HCT116 (cell line): ENCODE data around the gene MIA. TPM values are rescaled to one million over a fixed set of nuclear protein-coding genes. Genes with fewer than 3 reads are reported as not detected.

Source experiments
- ATAC-seq: fragments of 200-7000 bp; cut with Tn5 transposase; 2 replicates; pipeline ENCODE4 v1.9.1; 2020; ENCODE audit warnings: mild to moderate bottlenecking, moderate library complexity
- BruUV-seq: library from RNA; stranded (reverse); fragments of 400-500 nt; replicated peaks from 2 replicates; lab custom pipeline; 2021; lab: Mats Ljungman, UMichigan
- CTCF ChIA-PET: fragments of 300-600 bp; sonication (Branson Sonifier 250); formaldehyde crosslinking; loops from one replicate; lab custom pipeline; 2021; ENCODE audit warnings: antibody characterized with exemption; lab: Charles Lee
- POLR2A ChIA-PET: fragments of 300-600, 350-600 bp; sonication (Branson Sonifier 250); formaldehyde crosslinking; loops from one replicate; lab custom pipeline; 2021; ENCODE audit warnings: antibody characterized with exemption; lab: Charles Lee
- RAD21 ChIA-PET, 2 experiments: fragments of 300-600 bp; sonication (Branson Sonifier 250); formaldehyde crosslinking; loops; one replicate each; lab custom pipeline; 2023; ENCODE audit warnings: low total read pairs in 2 of 2; ENCODE audit not compliant: uncharacterized antibody in 2 of 2, unreplicated experiment in 2 of 2, low non-redundant PET in 1 of 2; lab: Charles Lee
- DNase-seq: peaks from one replicate; pipeline ENCODE4 v3.0.0-alpha.2; 2010; ENCODE audit warnings: low read depth, low spot score
- H2AFZ ChIP-seq: fragments of 200-600 bp; shearing (Covaris generic), sonication (generic); 2 replicates; pipeline ENCODE4 v1.6.1; 2017; ENCODE audit warnings: low read depth, mixed run types, mixed read lengths, antibody characterized with exemption, low read length; ENCODE audit not compliant: poor library complexity, severe bottlenecking
- H3K27ac ChIP-seq: 2 replicates; pipeline ENCODE4 v1.5.1; 2012; ENCODE audit warnings: low read depth, low read length
- H3K27me3 ChIP-seq: fragments of 200-600 bp; sonication (generic); 2 replicates; pipeline ENCODE4 v1.6.1; 2016; ENCODE audit warnings: mixed run types, low read length, mixed read lengths; ENCODE audit not compliant: insufficient read depth
- H3K36me3 ChIP-seq, 2 experiments: fragments of 200-500 bp in 1 of 2; fragments of 200-600 bp in 1 of 2; sonication (Bioruptor generic) in 1 of 2; sonication (generic) in 1 of 2; 2 replicates each; pipeline versions ENCODE4 v1.5.1 to v1.6.1; 2014 to 2016; ENCODE audit warnings: low read length in 2 of 2, inconsistent platforms in 1 of 2, mixed read lengths in 1 of 2, mixed run types in 1 of 2; ENCODE audit not compliant: insufficient read depth in 2 of 2, control insufficient read depth in 1 of 2
- H3K4me1 ChIP-seq, 2 experiments: fragments of 200-600 bp in 1 of 2; sonication (generic) in 1 of 2; 2 replicates each; pipeline versions ENCODE4 v1.5.1 to v1.6.1; 2012 to 2017; ENCODE audit warnings: low read length in 2 of 2, inconsistent platforms in 1 of 2, mild to moderate bottlenecking in 1 of 2, mixed read lengths in 1 of 2, mixed run types in 1 of 2, moderate library complexity in 1 of 2; ENCODE audit not compliant: insufficient read depth in 2 of 2, control insufficient read depth in 1 of 2
- H3K4me2 ChIP-seq: fragments of 200-600 bp; sonication (generic); 2 replicates; pipeline ENCODE4 v1.6.1; 2017; ENCODE audit warnings: mixed run types, low read length, mixed read lengths
- H3K4me3 ChIP-seq, 2 experiments: fragments of 200-600 bp in 1 of 2; sonication (generic) in 1 of 2; replicated peaks in 1 of 2; 2 replicates each; pipeline ENCODE4 v1.5.1; 2011 to 2016; ENCODE audit warnings: low read length in 2 of 2, control low read depth in 1 of 2, low read depth in 1 of 2, mild to moderate bottlenecking in 1 of 2, mixed read lengths in 1 of 2, mixed run types in 1 of 2
- H3K79me2 ChIP-seq: fragments of 200-600 bp; sonication (generic); 2 replicates; pipeline ENCODE4 v1.6.1; 2017; ENCODE audit warnings: mild to moderate bottlenecking, mixed run types, low read length, moderate library complexity, mixed read lengths; ENCODE audit not compliant: insufficient read depth
- H3K9ac ChIP-seq: fragments of 200-600 bp; sonication (generic); 2 replicates; pipeline ENCODE4 v1.6.1; 2016; ENCODE audit warnings: low read length, mixed read lengths
- H3K9me2 ChIP-seq: fragments of 200-600 bp; sonication (generic), shearing (Covaris generic); 2 replicates; pipeline ENCODE4 v1.6.1; 2017; ENCODE audit warnings: mixed run types, mild to moderate bottlenecking, moderate library complexity; ENCODE audit not compliant: insufficient read depth
- H3K9me3 ChIP-seq, 2 experiments: fragments of 200-500 bp in 1 of 2; fragments of 200-600 bp in 1 of 2; sonication (Bioruptor generic) in 1 of 2; sonication (generic) in 1 of 2; 2 replicates each; pipeline ENCODE4 v1.6.1; 2014 to 2017; ENCODE audit warnings: low read length in 2 of 2, mixed read lengths in 2 of 2, inconsistent platforms in 1 of 2, low read depth in 1 of 2, mild to moderate bottlenecking in 1 of 2, mixed run types in 1 of 2, moderate library complexity in 1 of 2; ENCODE audit not compliant: control insufficient read depth in 1 of 2, insufficient read depth in 1 of 2
- H4K20me1 ChIP-seq: fragments of 200-600 bp; sonication (generic), shearing (Covaris generic); 2 replicates; pipeline ENCODE4 v1.6.1; 2017; ENCODE audit warnings: mixed run types, mild to moderate bottlenecking, moderate library complexity; ENCODE audit not compliant: insufficient read depth
- CEBPB ChIP-seq: IDR thresholded peaks from 2 replicates; pipeline ENCODE4 v1.6.1; 2012; ENCODE audit warnings: low read depth
- EGR1 ChIP-seq: IDR thresholded peaks from 2 replicates; pipeline ENCODE4 v1.6.1; 2012; ENCODE audit warnings: low read depth
- EZH2 ChIP-seq: fragments of 200-600 bp; sonication (generic); IDR thresholded peaks from 2 replicates; pipeline ENCODE4 v1.6.1; 2017; ENCODE audit warnings: antibody characterized with exemption, mixed run types
- EZH2phosphoT487 ChIP-seq: fragments of 200-600 bp; IDR thresholded peaks from 2 replicates; pipeline ENCODE4 v1.6.1; 2018; ENCODE audit warnings: antibody characterized with exemption, borderline replicate concordance
- JUND ChIP-seq: IDR thresholded peaks from 2 replicates; pipeline ENCODE4 v1.6.1; 2012
- POLR2A ChIP-seq: IDR thresholded peaks from 2 replicates; pipeline ENCODE4 v1.7.0; 2011; ENCODE audit warnings: borderline replicate concordance; ENCODE audit not compliant: insufficient read depth, insufficient read length; ENCODE audit errors: extremely low read depth
- POLR2AphosphoS5 ChIP-seq: IDR thresholded peaks from 2 replicates; pipeline ENCODE4 v1.6.1; 2011; ENCODE audit warnings: mild to moderate bottlenecking, low read depth, low read length, moderate library complexity
- SP1 ChIP-seq: IDR thresholded peaks from 2 replicates; pipeline ENCODE4 v1.6.1; 2012; ENCODE audit warnings: low read depth
- TCF7L2 ChIP-seq: IDR thresholded peaks from 2 replicates; pipeline ENCODE4 v1.7.0; 2011; ENCODE audit warnings: borderline replicate concordance, inconsistent platforms; ENCODE audit not compliant: insufficient read depth, insufficient read length; ENCODE audit errors: extremely low read depth
- ZBTB33 ChIP-seq: IDR thresholded peaks from 2 replicates; pipeline ENCODE4 v1.6.1; 2011; ENCODE audit warnings: mild to moderate bottlenecking, low read length, moderate library complexity; ENCODE audit not compliant: insufficient replicate concordance; ENCODE audit errors: extremely low read depth
- ZFX ChIP-seq: fragments of 450-650 bp; IDR thresholded peaks from 2 replicates; pipeline ENCODE4 v1.6.1; 2017
- intact Hi-C: fragments of 100-400 bp; cut with micrococcal nuclease; formaldehyde crosslinking; loops from 2 replicates; pipeline ENCODE4 v1.10.0; 2022
- total RNA-seq: library from RNA; stranded (reverse); gene quantifications from one replicate; pipeline ENCODE4 v1.2.1, GENCODE V29; 2021; ENCODE audit not compliant: unreplicated experiment

Gene MIA
- total RNA-seq, 1 experiment from 2014 or later, result 1.4 TPM

GRCh38 chr19:40803170-40803856 is 28.0 kb downstream of the MIA start:
- Histone ChIP-seq H3K36me3 (peaks cover 14 to 29% of the 10 kb centered on the region in 2 experiments; a peak in 3 of 4 replicates), H3K79me2 (peaks cover 87% of the 10 kb centered on the region), H3K9me2 (no peaks in the 10 kb centered on the region), H3K9ac (no peak overlapping the region), H3K4me3 (no peak overlapping the region), H3K9me3 (no peaks in the 10 kb centered on the region), H3K27me3 (no peaks in the 10 kb centered on the region), H3K4me1 (peaks cover 13 to 64% of the 10 kb centered on the region in 2 experiments; a peak in 3 of 4 replicates), H3K4me2 (0 out of 2 replicates have a peak overlapping the region, but pooled peaks have one; percentile 10), H3K27ac (peak overlapping the region; percentile 33; the same call in 1 of the 2 replicates), H2AFZ (no peak overlapping the region), H4K20me1 (peaks cover 4% of the 10 kb centered on the region; the same call in 1 of the 2 replicates)
- DNase-seq (no peak), ATAC-seq (no peak)
- TF ChIP-seq POLR2A (no peak), CEBPB (no peak), SP1 (no peak)
- CTCF ChIA-PET, result no interaction called here
- RAD21 ChIA-PET, result no interaction called here
- POLR2A ChIA-PET, result no interaction called here
- intact Hi-C loops, result no loop called here
- no TSS peak for BruUV-seq

- POLR2A ChIA-PET, result no interaction called here
- Histone ChIP-seq H3K79me2 (peaks cover 87% of the 10 kb centered on the region), H3K4me2 (0 out of 2 replicates have a peak overlapping the region, but pooled peaks have one; percentile 10), H3K9me2 (no peaks in the 10 kb centered on the region)
- RAD21 ChIA-PET, result no interaction called here
- no peak for TF ChIP-seq TCF7L2
- no peak for TF ChIP-seq JUND
- no peak for TF ChIP-seq ZBTB33
- no peak for TF ChIP-seq EZH2
- TF ChIP-seq POLR2AphosphoS5, result no peak
- TF ChIP-seq EGR1, result no peak
- TF ChIP-seq ZFX, result no peak
- TF ChIP-seq EZH2phosphoT487, result no peak
- TF ChIP-seq, all 23 proteins: peak for 0
- Histone ChIP-seq H3K27me3 (no peaks in the 10 kb centered on the region), H3K4me3 (no peak overlapping the region), H3K4me1 (peaks cover 13 to 61% of the 10 kb centered on the region in 2 experiments; a peak in 3 of 4 replicates), H3K27ac (peak overlapping the region; percentile 33; the same call in 1 of the 2 replicates), H4K20me1 (peaks cover 4% of the 10 kb centered on the region; the same call in 1 of the 2 replicates), H3K9me3 (no peaks in the 10 kb centered on the region), H3K36me3 (peaks cover 17 to 33% of the 10 kb centered on the region in 2 experiments; a peak in 3 of 4 replicates), H3K9ac (no peak overlapping the region), H2AFZ (no peak overlapping the region)
- DNase-seq (no peak), ATAC-seq (no peak)
- CTCF ChIA-PET, result no interaction called here
- intact Hi-C loops, result no loop called here
- BruUV-seq, result no TSS peak
Measured at GRCh38 chr19:40803857-40804782, 28.8 kb downstream of the MIA start.
